ENCODE measurements around the gene CHCHD2. TPM values are rescaled to one million over a fixed set of nuclear protein-coding genes. Genes with fewer than 3 reads are reported as not detected.

CHCHD2 gene
- total RNA-seq, 4 donors from 2014 or later = 214 to 287 (median 259) TPM

DNA sequence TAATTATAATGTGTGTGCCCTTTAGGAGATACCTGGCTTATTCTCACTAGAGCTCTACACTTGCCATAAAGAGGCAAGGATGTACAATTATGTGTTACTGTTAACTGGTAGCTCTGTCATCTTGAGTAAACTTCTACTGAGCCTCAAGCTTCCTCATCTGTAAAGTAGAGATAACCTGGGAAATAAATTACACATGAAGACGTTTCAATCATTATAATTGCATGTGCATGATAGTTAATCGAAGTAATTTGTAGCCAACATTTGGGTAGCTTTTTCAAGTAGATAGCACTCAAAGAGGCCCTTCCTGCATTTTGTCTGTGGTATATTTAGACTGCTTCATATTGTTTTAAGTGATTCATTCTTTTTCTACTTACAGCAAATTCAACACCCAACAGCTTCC is 52.3 kb downstream of the CHCHD2 start:
- H3K4me3 ChIP-seq (ENCODE audit: low read depth, poor library complexity, severe bottlenecking) = no peak overlapping the region
- no peak for TF ChIP-seq CTCF (IDR thresholded peaks at IDR 0.05)
- no peak for DNase-seq (ENCODE audit: low spot score in 2 of 2)
- WGBS, 2 donors = 76 to 86% methylated on average over 2 of the region's 2 CpGs
- intact Hi-C loops (cut with DNase I; ENCODE audit: low total_unique reads) = no loop called here

- H3K4me3 ChIP-seq (ENCODE audit: low read depth, poor library complexity, severe bottlenecking) = no peak overlapping the region
- TF ChIP-seq CTCF (IDR thresholded peaks at IDR 0.05) = no peak
- no peak for TF ChIP-seq POLR2A (IDR thresholded peaks at IDR 0.05)
- intact Hi-C loops (cut with DNase I; ENCODE audit: low total_unique reads) = no loop called here
- WGBS, 2 donors = 75 to 81% methylated on average over 9 of the region's 9 CpGs
- DNase-seq (ENCODE audit: low spot score in 2 of 2) = no peak
Observed at GRCh38 chr7:56053379-56053778, 52.9 kb downstream of the CHCHD2 start.

Other genes with a start within 250 kb of the CHCHD2 start
- not detected for gene SEPTIN14, start 243.7 kb downstream of the CHCHD2 start, total RNA-seq
- gene ZNF713, start 219.0 kb downstream of the CHCHD2 start, total RNA-seq = 1 to 10 TPM in 3 of 4 donors, under 1 TPM in 1; 0.93 to 2.7 (median 1.8) TPM
- gene MRPS17, start 154.6 kb downstream of the CHCHD2 start, total RNA-seq = 1 to 10 TPM; 5.3 to 8.3 (median 6.9) TPM
- gene NIPSNAP2, start 141.9 kb downstream of the CHCHD2 start, total RNA-seq = 10 to 100 TPM; 36.4 to 48.4 (median 41.5) TPM
- 10 to 100 TPM in 2 of 4 donors, 1 to 10 TPM in 2; 7.4 to 13.1 (median 9.8) TPM for gene PSPH, start 55.0 kb downstream of the CHCHD2 start, total RNA-seq
- gene CCT6A, start 54.7 kb downstream of the CHCHD2 start, total RNA-seq = 10 to 100 TPM; 56.9 to 79.2 (median 70.4) TPM
- gene SUMF2, start 42.2 kb downstream of the CHCHD2 start, total RNA-seq = 100 to 1,000 TPM in 2 of 4 donors, 10 to 100 TPM in 2; 74.5 to 117 (median 107) TPM
- gene PHKG1, start 13.5 kb downstream of the CHCHD2 start, total RNA-seq = 1 to 10 TPM in 2 of 4 donors, under 1 TPM in 2; 0.78 to 3.7 (median 1.2) TPM
- gene NUPR2, start 9.9 kb upstream of the CHCHD2 start, total RNA-seq = 1 to 10 TPM in 3 of 4 donors, not detected in 1; 2.0 to 7.5 (median 6.1) TPM

All from lower leg skin (tissue), 4 donors.